Activated CD4-positive, alpha-beta T cell treated with anti-CD3 and anti-CD28 coated beads for 36 hours (primary cell): Measurements from ENCODE around the gene SSBP3. TPM values are rescaled to one million over a fixed set of nuclear protein-coding genes. Genes with fewer than 3 reads are reported as not detected.

Experiments
- ATAC-seq: fragments of 200-7000 bp; cut with Tn5 transposase; one replicate; pipeline ENCODE4 v1.10.0; 2021; ENCODE audit warnings: mild to moderate bottlenecking, moderate library complexity
- CTCF ChIA-PET: fragments of 350-600 bp; sonication (Branson Sonifier 250); formaldehyde crosslinking; loops from one replicate; lab custom pipeline; 2021; ENCODE audit warnings: antibody characterized with exemption; lab: Charles Lee
- POLR2A ChIA-PET: fragments of 350-600 bp; sonication (Branson Sonifier 250); formaldehyde crosslinking; loops from one replicate; lab custom pipeline; 2021; ENCODE audit warnings: antibody characterized with exemption, inconsistent platforms; lab: Charles Lee
- DNase-seq: peaks from one replicate; pipeline ENCODE4 v3.0.0-alpha.2; 2020
- H3K27ac Mint-ChIP-seq: one replicate; pipeline ENCODE4 v1.8.0; 2021; ENCODE audit warnings: mixed read lengths
- H3K27me3 Mint-ChIP-seq: one replicate; pipeline ENCODE4 v1.8.0; 2021; ENCODE audit warnings: mixed read lengths
- H3K36me3 Mint-ChIP-seq: one replicate; pipeline ENCODE4 v1.8.0; 2021; ENCODE audit warnings: low read depth, mixed read lengths
- H3K4me1 Mint-ChIP-seq: one replicate; pipeline ENCODE4 v1.8.0; 2021; ENCODE audit warnings: mixed read lengths
- H3K4me3 Mint-ChIP-seq: one replicate; pipeline ENCODE4 v1.8.0; 2021; ENCODE audit warnings: mild to moderate bottlenecking, moderate library complexity, mixed read lengths
- H3K9me3 Mint-ChIP-seq: one replicate; pipeline ENCODE4 v1.8.0; 2021; ENCODE audit warnings: low read depth, mixed read lengths
- intact Hi-C, 2 experiments: fragments of 100-400 bp; cut with DNase I in 1 of 2; cut with micrococcal nuclease in 1 of 2; formaldehyde crosslinking; loops; one replicate each; pipeline versions ENCODE4 v1.14.2 to v1.15.1; 2022 to 2024; cut with DNase I, micrococcal nuclease
- total RNA-seq, 2 experiments: library from RNA; stranded (reverse); gene quantifications; one replicate each; pipeline ENCODE4 v1.2.3, GENCODE V29; 2021

SSBP3 gene
- total RNA-seq, 2 experiments from 2014 or later, result 40.3 to 64.2 TPM

GRCh38 chr1:54186056-54186455, 220.1 kb downstream of the SSBP3 start:
- peaks cover 27% of the 10 kb centered on the region for H3K36me3 Mint-ChIP-seq
- intact Hi-C loops, result no loop called here
- ChIA-PET POLR2A (no interaction called here), CTCF (no interaction called here)
- no peak overlapping the region for H3K27ac Mint-ChIP-seq
- H3K9me3 Mint-ChIP-seq, result no peaks in the 10 kb centered on the region
- no peak overlapping the region for H3K4me3 Mint-ChIP-seq
- no peak for DNase-seq
- no peaks in the 10 kb centered on the region for H3K27me3 Mint-ChIP-seq
- no peaks in the 10 kb centered on the region for H3K4me1 Mint-ChIP-seq
- no peak for ATAC-seq

GRCh38 chr1:54180701-54181360, 225.4 kb downstream of the SSBP3 start:
- Mint-ChIP-seq H3K27me3 (no peaks in the 10 kb centered on the region), H3K27ac (no peak overlapping the region)

DNA sequence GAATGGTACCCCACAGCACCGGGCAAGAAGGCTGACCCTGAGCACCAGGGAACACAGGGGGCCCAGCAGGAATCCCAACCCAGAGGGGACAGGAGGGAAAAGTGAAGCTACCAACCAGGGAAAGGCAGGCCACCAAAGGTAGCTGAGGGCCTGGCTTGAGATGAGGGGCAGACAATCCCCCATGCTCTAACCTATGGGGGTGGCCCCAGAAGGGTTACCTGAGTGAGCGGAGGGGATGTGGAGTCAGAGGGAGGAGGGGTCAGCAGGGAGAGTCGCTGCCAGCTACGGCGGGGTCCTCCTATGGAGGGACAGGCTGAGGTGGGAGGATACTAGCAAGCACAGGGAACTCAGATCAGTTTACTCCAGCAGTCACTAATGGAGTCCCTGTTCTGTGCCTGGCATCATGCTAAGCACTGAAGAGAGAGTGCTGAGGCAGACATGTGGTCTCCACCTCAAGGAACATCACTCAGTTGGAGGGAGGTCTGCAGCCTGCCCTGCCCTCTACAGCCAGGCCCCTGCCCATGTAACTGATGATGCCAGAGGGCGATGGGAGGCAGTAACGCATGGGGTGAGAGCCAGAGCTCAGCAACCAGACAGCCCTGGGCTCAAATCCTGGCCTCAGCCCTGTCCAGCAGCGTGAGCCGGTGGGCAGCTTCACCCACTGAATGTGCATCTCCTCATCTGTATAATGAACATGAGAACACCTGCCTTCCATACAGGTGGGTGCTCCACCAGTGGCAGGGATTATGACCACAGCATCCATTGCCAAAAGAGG, 227.7 kb downstream of the SSBP3 start:
- no peak for ATAC-seq
- POLR2A ChIA-PET, result no interaction called here
- peaks cover 14% of the 10 kb centered on the region for H3K36me3 Mint-ChIP-seq
- CTCF ChIA-PET, result interaction anchor here (0.7 kb wide), 1 partner anchor 212 kb away, joined by 3 read pairs; no protein-coding TSS in a partner anchor
- intact Hi-C loops, result no loop called here
- H3K4me3 Mint-ChIP-seq, result no peak overlapping the region
- H3K27ac Mint-ChIP-seq, result no peak overlapping the region
- H3K27me3 Mint-ChIP-seq, result no peaks in the 10 kb centered on the region
- H3K9me3 Mint-ChIP-seq, result no peaks in the 10 kb centered on the region
- no peak for DNase-seq
- no peaks in the 10 kb centered on the region for H3K4me1 Mint-ChIP-seq

More at GRCh38 chr1:54180701-54181360, 225.4 kb downstream of the SSBP3 start:
- Mint-ChIP-seq H3K36me3 (peaks cover 21% of the 10 kb centered on the region), H3K9me3 (no peaks in the 10 kb centered on the region), H3K4me3 (no peak overlapping the region), H3K4me1 (no peaks in the 10 kb centered on the region)
- ChIA-PET POLR2A (no interaction called here), CTCF (interaction anchor here (0.7 to 2.9 kb wide), 10 partner anchors 9 to 489 kb away, joined by 3 to 28 read pairs (median 4); partner anchors contain the start of genes CYB5RL and MRPL37)
- intact Hi-C loops, result loop anchor here in 1 of 2 experiments (1.0 kb wide), 1 partner anchor 308 kb away; no protein-coding TSS in a partner anchor
- DNase-seq, result no peak
- ATAC-seq, result no peak

- ATAC-seq (no peak), DNase-seq (no peak)
- Mint-ChIP-seq H3K27ac (no peak overlapping the region), H3K36me3 (peaks cover 7% of the 10 kb centered on the region), H3K9me3 (no peaks in the 10 kb centered on the region), H3K27me3 (no peaks in the 10 kb centered on the region), H3K4me1 (no peaks in the 10 kb centered on the region), H3K4me3 (no peak overlapping the region)
- ChIA-PET CTCF (no interaction called here), POLR2A (no interaction called here)
- intact Hi-C loops, result no loop called here
These were observed 228.5 kb downstream of the SSBP3 start for GRCh38 chr1:54177726-54178125.

DNA sequence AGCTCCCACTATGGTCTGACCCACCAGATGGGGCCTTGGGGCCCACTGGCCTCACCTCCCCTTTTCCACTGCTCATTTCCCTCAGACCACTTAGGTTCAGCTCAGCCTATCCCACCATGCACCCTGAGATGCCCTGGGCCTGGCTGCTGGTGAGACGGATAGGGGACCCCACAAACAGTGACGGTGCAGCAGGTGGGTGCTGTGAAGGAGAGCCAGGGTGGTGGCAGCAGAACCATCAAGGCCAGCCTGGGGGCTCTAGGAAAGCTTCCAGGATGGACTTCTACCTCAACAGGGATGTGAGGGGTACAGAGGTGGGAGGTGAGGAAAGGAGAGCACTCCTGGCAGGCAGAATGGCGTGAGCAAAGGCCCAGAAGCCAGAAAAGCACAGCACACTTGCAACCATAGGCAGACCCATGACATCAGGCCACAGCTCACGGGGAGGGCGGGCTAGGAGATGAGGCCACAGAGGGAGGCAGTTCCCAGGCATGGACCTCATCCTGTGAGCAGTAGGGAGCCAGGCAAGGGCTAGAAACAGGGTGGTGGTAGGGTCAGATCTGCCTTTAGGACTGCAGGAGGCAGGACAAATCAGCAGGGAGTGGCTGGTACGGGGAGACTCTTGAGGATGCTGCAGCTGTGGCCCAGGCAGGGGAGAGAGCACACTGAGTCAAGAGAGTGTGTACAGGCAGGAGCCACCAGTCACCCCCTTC, 229.4 kb downstream of the SSBP3 start:
- H3K27ac Mint-ChIP-seq, result no peak overlapping the region
- H3K36me3 Mint-ChIP-seq, result peaks cover 7% of the 10 kb centered on the region
- H3K9me3 Mint-ChIP-seq, result no peaks in the 10 kb centered on the region
- H3K4me3 Mint-ChIP-seq, result no peak overlapping the region
- H3K4me1 Mint-ChIP-seq, result peaks cover 2% of the 10 kb centered on the region
- ChIA-PET POLR2A (no interaction called here), CTCF (no interaction called here)
- ATAC-seq, result no peak
- intact Hi-C loops, result no loop called here
- no peak for DNase-seq
- H3K27me3 Mint-ChIP-seq, result no peaks in the 10 kb centered on the region

Other genes with a start within 250 kb of the SSBP3 start
- gene CYB5RL, start 206.4 kb downstream of the SSBP3 start, total RNA-seq, result 10 to 100 TPM; 13.1 to 13.5 TPM
- 100 to 1,000 TPM; 177 to 189 TPM for gene MRPL37, start 206.2 kb downstream of the SSBP3 start, total RNA-seq
- gene ACOT11, start 141.8 kb upstream of the SSBP3 start, total RNA-seq, result 1 to 10 TPM; 2.0 TPM
- gene FAM151A, start 217.1 kb upstream of the SSBP3 start, total RNA-seq, result not detected
- gene MROH7, start 235.4 kb upstream of the SSBP3 start, total RNA-seq, result under 1 TPM; 0.16 to 0.25 TPM